Stomach (tissue), 9 donors: Measurements from ENCODE around the gene ZCWPW1. TPM values are rescaled to one million over a fixed set of nuclear protein-coding genes. Genes with fewer than 3 reads are reported as not detected.

Source experiments
- DNase-seq, 2 donors: peaks; one replicate each; pipeline versions ENCODE4 v3.0.0 to v3.0.0-alpha.2; 2013 to 2019
- H3K27ac ChIP-seq, 5 donors: fragments of 200-600 bp in 4 of 5; sonication (generic) in 4 of 5; one replicate each; pipeline ENCODE4 v1.5.1; 2013 to 2019; ENCODE audit warnings: mild to moderate bottlenecking in 1 of 5, moderate library complexity in 1 of 5
- H3K27me3 ChIP-seq, 3 donors: fragments of 200-600 bp; sonication (generic); one replicate each; pipeline ENCODE4 v1.5.1; 2017 to 2019; ENCODE audit warnings: mixed run types in 1 of 3
- H3K36me3 ChIP-seq, 4 donors: fragments of 200-600 bp; sonication (generic); 1 replicate in 3 of 4; 2 replicates in 1 of 4; pipeline ENCODE4 v1.5.1; 2016 to 2019
- H3K4me1 ChIP-seq, 4 donors: fragments of 200-600 bp; sonication (generic); one replicate each; pipeline ENCODE4 v1.5.1; 2016 to 2019
- H3K4me3 ChIP-seq, 4 donors: fragments of 200-600 bp; sonication (generic) in 3 of 4; one replicate each; pipeline ENCODE4 v1.5.1; 2016 to 2019; ENCODE audit warnings: mild to moderate bottlenecking in 1 of 4
- H3K9me3 ChIP-seq, 4 donors: fragments of 200-600 bp; sonication (generic); one replicate each; pipeline ENCODE4 v1.5.1; 2016 to 2019
- EP300 ChIP-seq: sonication (generic); formaldehyde crosslinking; IDR thresholded peaks from one replicate; pipeline ENCODE4 v1.6.1; 2017; ENCODE audit warnings: antibody characterized with exemption
- POLR2A ChIP-seq, 4 donors: fragments of 450-650 bp; IDR thresholded peaks; one replicate each; pipeline ENCODE4 v1.6.1; 2016; ENCODE audit warnings: antibody characterized with exemption in 4 of 4, control low read depth in 2 of 4, mild to moderate bottlenecking in 1 of 4, moderate library complexity in 1 of 4
- POLR2AphosphoS5 ChIP-seq, 3 donors: sonication (generic); formaldehyde crosslinking; IDR thresholded peaks; one replicate each; pipeline ENCODE4 v1.6.1; 2016; ENCODE audit warnings: antibody characterized with exemption in 3 of 3
- WGBS, 5 donors: extraction: QIAGEN DNeasy Blood & Tissue Kit in 3 of 5; methylation state at CpG; one replicate each; pipeline versions ENCODE4 v1.1.5 to v1.1.7; 2013 to 2018; 5-methylcytosine and 5-hydroxymethylcytosine counted together
- intact Hi-C: fragments of 100-400 bp; cut with DNase I; formaldehyde crosslinking; loops from one replicate; pipeline ENCODE4 v1.15.1; 2023; ENCODE audit warnings: low total_unique reads
- polyA plus RNA-seq, 3 donors: library from polyadenylated mRNA; stranded (reverse); fragments of 200-250 nt; gene quantifications; one replicate each; pipeline ENCODE4 v1.2.3, GENCODE V29; 2013
- total RNA-seq, 5 donors: library from RNA; depleted of rRNA; stranded (reverse); fragments of >200 nt; gene quantifications; one replicate each; pipeline versions ENCODE4 v1.1.0 to v1.2.3, GENCODE V29; 2014 to 2016
- TF ChIP-seq, protein P1 (sequence below), 7 experiments: fragments of 450-650 bp in 4 of 7; fragments of 200-600 bp in 3 of 7; sonication (generic) in 3 of 7; IDR thresholded peaks; one replicate each; pipeline ENCODE4 v1.5.1; 2016 to 2019; ENCODE audit warnings: antibody characterized with exemption in 7 of 7, control low read depth in 2 of 7, mild to moderate bottlenecking in 1 of 7
- donor health status: healthy with polysubstance abuse.
- donor health status: Bipolar disorder and iron deficiency.
- donor health status: healthy.

ZCWPW1 gene
- total and polyA plus RNA-seq, 8 donors = 0.89 to 44.3 (median 5.2) TPM; not detected in 1

GRCh38 chr7:100425347-100425746, 3.2 kb downstream of the ZCWPW1 start:
- H3K4me1 ChIP-seq = peaks cover 4 to 10% (median 9%) of the 10 kb centered on the region in 4 donors
- intact Hi-C loops = no loop called here
- H3K27me3 ChIP-seq = no peaks in the 10 kb centered on the region
- DNase-seq = no peak
- 30 to 73% (median 66%) methylated on average over 1 of the region's 1 CpG for WGBS, 5 donors
- no peak for TF ChIP-seq POLR2AphosphoS5 (IDR thresholded peaks at IDR 0.05)
- H3K9me3 ChIP-seq = no peaks in the 10 kb centered on the region
- peaks cover 0 to 6% (median 2%) of the 10 kb centered on the region in 4 donors for H3K36me3 ChIP-seq
- no peak overlapping the region for H3K27ac ChIP-seq
- no peak overlapping the region for H3K4me3 ChIP-seq

- peaks cover 4 to 7% (median 7%) of the 10 kb centered on the region in 4 donors for H3K4me1 ChIP-seq
- H3K36me3 ChIP-seq = peaks cover 0 to 6% (median 2%) of the 10 kb centered on the region in 4 donors
- 77 to 96% (median 88%) methylated on average over 6 of the region's 6 CpGs for WGBS, 5 donors
- no peaks in the 10 kb centered on the region for H3K27me3 ChIP-seq
- H3K27ac ChIP-seq = no peak overlapping the region
- H3K9me3 ChIP-seq = no peaks in the 10 kb centered on the region
- DNase-seq = no peak
- intact Hi-C loops = no loop called here
- TF ChIP-seq, protein P1, sequence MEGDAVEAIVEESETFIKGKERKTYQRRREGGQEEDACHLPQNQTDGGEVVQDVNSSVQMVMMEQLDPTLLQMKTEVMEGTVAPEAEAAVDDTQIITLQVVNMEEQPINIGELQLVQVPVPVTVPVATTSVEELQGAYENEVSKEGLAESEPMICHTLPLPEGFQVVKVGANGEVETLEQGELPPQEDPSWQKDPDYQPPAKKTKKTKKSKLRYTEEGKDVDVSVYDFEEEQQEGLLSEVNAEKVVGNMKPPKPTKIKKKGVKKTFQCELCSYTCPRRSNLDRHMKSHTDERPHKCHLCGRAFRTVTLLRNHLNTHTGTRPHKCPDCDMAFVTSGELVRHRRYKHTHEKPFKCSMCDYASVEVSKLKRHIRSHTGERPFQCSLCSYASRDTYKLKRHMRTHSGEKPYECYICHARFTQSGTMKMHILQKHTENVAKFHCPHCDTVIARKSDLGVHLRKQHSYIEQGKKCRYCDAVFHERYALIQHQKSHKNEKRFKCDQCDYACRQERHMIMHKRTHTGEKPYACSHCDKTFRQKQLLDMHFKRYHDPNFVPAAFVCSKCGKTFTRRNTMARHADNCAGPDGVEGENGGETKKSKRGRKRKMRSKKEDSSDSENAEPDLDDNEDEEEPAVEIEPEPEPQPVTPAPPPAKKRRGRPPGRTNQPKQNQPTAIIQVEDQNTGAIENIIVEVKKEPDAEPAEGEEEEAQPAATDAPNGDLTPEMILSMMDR (IDR thresholded peaks at IDR 0.05) = no peak
- TF ChIP-seq POLR2AphosphoS5 (IDR thresholded peaks at IDR 0.05) (no peak), POLR2A (IDR thresholded peaks at IDR 0.05) (no peak), EP300 (no peak)
- H3K4me3 ChIP-seq = no peak overlapping the region
Observed at GRCh38 chr7:100423315-100423714, 5.2 kb downstream of the ZCWPW1 start.

DNA sequence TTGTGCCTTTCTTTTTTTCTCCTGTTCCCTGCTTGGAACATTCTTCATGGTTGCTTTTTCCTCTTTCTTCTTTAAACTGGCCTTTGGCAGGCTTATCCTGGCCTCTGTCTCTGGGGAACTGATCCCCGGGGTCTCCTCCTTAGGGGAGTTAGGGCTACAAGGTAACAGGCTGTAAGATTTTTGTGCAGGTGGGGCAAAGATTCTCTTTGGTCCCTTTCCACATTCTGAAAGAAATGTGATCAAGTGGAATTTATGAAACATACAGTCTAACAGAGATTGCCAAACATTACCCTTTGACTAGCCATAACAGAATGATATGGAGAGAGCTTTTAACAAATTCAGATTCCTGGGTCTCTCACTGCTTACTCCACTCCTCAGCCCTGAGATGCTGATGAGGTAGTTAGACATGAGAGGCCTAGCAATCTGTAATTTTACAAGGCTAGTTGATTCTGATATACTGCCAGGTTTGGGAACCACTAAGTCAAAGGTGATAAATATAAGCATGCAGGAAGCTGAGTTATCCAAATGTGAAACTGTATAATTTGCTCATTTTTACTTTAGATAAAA, 8.8 kb downstream of the ZCWPW1 start:
- H3K4me3 ChIP-seq = no peak overlapping the region
- H3K4me1 ChIP-seq = no peaks in the 10 kb centered on the region
- peaks cover 0 to 6% (median 3%) of the 10 kb centered on the region in 4 donors for H3K36me3 ChIP-seq
- intact Hi-C loops = loop anchor here (10.0 kb wide), 1 partner anchor 65 kb away; the partner anchor contains the start of gene PILRB
- H3K9me3 ChIP-seq = no peaks in the 10 kb centered on the region
- H3K27me3 ChIP-seq = no peaks in the 10 kb centered on the region
- no peak overlapping the region for H3K27ac ChIP-seq
- TF ChIP-seq, protein P1 (IDR thresholded peaks at IDR 0.05) = no peak
- TF ChIP-seq EP300 (no peak), POLR2AphosphoS5 (IDR thresholded peaks at IDR 0.05) (no peak), POLR2A (IDR thresholded peaks at IDR 0.05) (no peak)
- no peak for DNase-seq
- WGBS, 5 donors = 68 to 84% (median 81%) methylated on average over 1 of the region's 1 CpG

GRCh38 chr7:100418930-100419659, 9.4 kb downstream of the ZCWPW1 start:
- no peak for DNase-seq
- TF ChIP-seq POLR2A (IDR thresholded peaks at IDR 0.05) = no peak
- TF ChIP-seq POLR2AphosphoS5 (IDR thresholded peaks at IDR 0.05) = no peak
- no peak for TF ChIP-seq EP300
- TF ChIP-seq, protein P1 (IDR thresholded peaks at IDR 0.05) = no peak
- H3K9me3 ChIP-seq = no peaks in the 10 kb centered on the region
- 82 to 100% (median 94%) methylated on average over 1 of the region's 1 CpG for WGBS, 5 donors
- intact Hi-C loops = loop anchor here (10.0 kb wide), 1 partner anchor 64 kb away; the partner anchor contains the start of gene PILRB
- no peaks in the 10 kb centered on the region for H3K4me1 ChIP-seq
- peaks cover 0 to 6% (median 3%) of the 10 kb centered on the region in 4 donors for H3K36me3 ChIP-seq
- H3K27me3 ChIP-seq = no peaks in the 10 kb centered on the region
- H3K4me3 ChIP-seq = no peak overlapping the region
- no peak overlapping the region for H3K27ac ChIP-seq
